ENCODE measurements around the gene AIF1. TPM values are rescaled to one million over a fixed set of nuclear protein-coding genes. Genes with fewer than 3 reads are reported as not detected.

Gene AIF1
- 1 to 10 TPM; 2.9 to 6.3 TPM for total RNA-seq
- 34.8 TPM for polyA plus RNA-seq (ENCODE audit: insufficient read depth, low read depth, low replicate concordance)
- long read RNA-seq, donor 1, transcript AIF1-203 (6 exons, 711 nt) = major isoform, 16 of 36 reads
- long read RNA-seq, donor 1, transcript AIF1-202 (3 exons, 524 nt) = minor isoform, 6 of 36 reads
- long read RNA-seq, donor 1, partial matches to known transcripts = 12 of 36 reads
- long read RNA-seq, donor 1, other reads (novel, unspliced or antisense) = 0 of 36 reads
- long read RNA-seq, donor 2, transcript AIF1-203 (6 exons, 711 nt) = major isoform, 6 of 19 reads
- long read RNA-seq, donor 2, transcript AIF1-202 (3 exons, 524 nt) = major isoform, 6 of 19 reads
- long read RNA-seq, donor 2, partial matches to known transcripts = 5 of 19 reads
- long read RNA-seq, donor 2, other reads (novel, unspliced or antisense) = 0 of 19 reads

- WGBS, 2 donors = 66 to 71% methylated on average over 6 of the region's 6 CpGs
Observed at GRCh38 chr6:31614684-31615578, at the start of gene AIF1. Gene AIF1 (plus strand): TSS chr6:31615234. CDS start chr6:31615330, 96 bp downstream.

GRCh38 chr6:31567531-31568370, 47.3 kb upstream of the AIF1 start:
- no peaks in the 10 kb centered on the region for H3K9me3 ChIP-seq
- no peak overlapping the region for H3K4me3 ChIP-seq
- H3K27ac ChIP-seq = no peak overlapping the region
- H3K27me3 ChIP-seq = no peaks in the 10 kb centered on the region
- no peaks in the 10 kb centered on the region for H3K36me3 ChIP-seq (ENCODE audit: low read depth, missing control alignments)
- 52 to 66% methylated on average over 7 to 9 of the region's 9 CpGs for WGBS, 2 donors
- DNase-seq = no peak
- intact Hi-C loops (cut with DNase I; ENCODE audit: low total_unique reads) = no loop called here
- TF ChIP-seq POLR2A (IDR thresholded peaks at IDR 0.05) (no peak), CTCF (IDR thresholded peaks at IDR 0.05) (no peak)
- H3K4me1 ChIP-seq = no peaks in the 10 kb centered on the region

More at GRCh38 chr6:31614684-31615578, at the start of gene AIF1:
- Histone ChIP-seq H3K27ac (no peak within 1 kb of the TSS), H3K9me3 (no peaks in the 10 kb centered on the region), H3K4me3 (no peak within 1 kb of the TSS), H3K4me1 (no peaks in the 10 kb centered on the region), H3K36me3 (ENCODE audit: low read depth, missing control alignments) (no peaks in the 10 kb centered on the region), H3K27me3 (no peaks in the 10 kb centered on the region)
- intact Hi-C loops (cut with DNase I; ENCODE audit: low total_unique reads) = no loop called here
- DNase-seq = no peak
- TF ChIP-seq POLR2A (IDR thresholded peaks at IDR 0.05) = no peak
- no peak for TF ChIP-seq CTCF (IDR thresholded peaks at IDR 0.05)

- Histone ChIP-seq H3K27ac (no peak overlapping the region), H3K9me3 (no peaks in the 10 kb centered on the region), H3K27me3 (no peaks in the 10 kb centered on the region), H3K36me3 (ENCODE audit: low read depth, missing control alignments) (no peaks in the 10 kb centered on the region), H3K4me1 (no peaks in the 10 kb centered on the region), H3K4me3 (no peak overlapping the region)
- intact Hi-C loops (cut with DNase I; ENCODE audit: low total_unique reads) = no loop called here
- DNase-seq = no peak
- no peak for TF ChIP-seq CTCF (IDR thresholded peaks at IDR 0.05)
- 76 to 82% methylated on average over 3 of the region's 3 CpGs for WGBS, 2 donors
Observed at GRCh38 chr6:31568537-31568961, 46.5 kb upstream of the AIF1 start.

DNA sequence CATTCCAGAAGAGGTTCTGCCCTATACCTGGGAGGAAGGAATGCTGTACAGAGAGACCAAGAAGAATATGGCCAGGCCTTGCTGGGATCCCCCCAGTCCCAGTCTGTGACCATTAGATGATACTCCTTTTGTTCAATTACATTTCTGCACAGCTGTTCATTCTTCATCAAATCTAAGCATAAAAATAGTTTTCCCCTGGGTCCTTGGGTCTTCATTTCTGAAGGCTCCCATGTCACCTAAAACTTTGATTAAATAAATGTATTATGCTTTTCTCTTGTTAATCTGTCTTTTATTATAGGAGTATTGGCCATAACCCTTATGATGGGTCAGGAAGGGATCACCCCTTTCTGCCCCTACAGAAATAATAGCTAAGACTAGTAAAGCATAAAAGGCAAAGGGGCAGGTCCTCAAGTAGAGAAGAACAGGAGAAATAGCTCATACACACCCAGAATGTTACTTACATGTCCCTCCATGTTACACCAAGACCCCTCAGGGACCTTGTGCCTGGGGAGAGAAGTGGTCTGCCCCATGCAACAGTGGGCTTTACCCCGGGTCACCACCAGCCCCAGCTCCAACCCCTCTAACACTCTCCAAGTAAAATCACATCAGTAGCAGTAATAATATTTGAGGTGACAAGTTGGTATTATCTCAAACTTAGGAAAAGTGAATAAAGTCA, 45.0 kb upstream of the AIF1 start:
- Histone ChIP-seq H3K27me3 (no peaks in the 10 kb centered on the region), H3K9me3 (no peaks in the 10 kb centered on the region), H3K4me3 (no peak overlapping the region), H3K27ac (no peak overlapping the region), H3K36me3 (ENCODE audit: low read depth, missing control alignments) (no peaks in the 10 kb centered on the region), H3K4me1 (no peaks in the 10 kb centered on the region)
- DNase-seq = no peak
- WGBS, 2 donors = 86 to 87% methylated on average over 1 of the region's 1 CpG
- intact Hi-C loops (cut with DNase I; ENCODE audit: low total_unique reads) = no loop called here
- no peak for TF ChIP-seq POLR2A (IDR thresholded peaks at IDR 0.05)
- no peak for TF ChIP-seq CTCF (IDR thresholded peaks at IDR 0.05)
